ENCODE measurements around the gene TPBG.

DNA sequence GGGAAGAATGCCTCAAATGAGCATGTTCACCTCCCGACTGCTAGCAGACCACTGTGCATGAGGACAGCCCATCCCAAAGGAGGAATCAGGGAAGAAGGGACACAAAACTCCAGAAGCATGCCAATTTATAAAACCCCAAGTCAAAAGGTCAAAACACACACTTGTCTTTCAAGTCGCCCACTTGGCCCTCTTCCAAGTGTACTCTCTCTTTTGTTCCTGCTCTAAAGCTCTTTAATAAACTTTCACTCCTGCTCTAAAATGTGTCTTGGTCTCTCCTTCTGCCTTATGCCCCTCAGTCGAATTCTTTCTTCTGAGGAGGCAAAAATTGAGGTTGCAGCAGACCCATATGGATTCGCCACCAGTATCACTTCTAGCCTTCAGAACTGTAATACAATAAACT, 33.9 kb upstream of the TPBG start:
- TF ChIP-seq EZH2 (IDR thresholded peaks at IDR 0.05; ENCODE audit: insufficient read depth, poor library complexity, severe bottlenecking), result no peak
- TF ChIP-seq EZH2phosphoT487 (IDR thresholded peaks at IDR 0.05; ENCODE audit: insufficient read depth, low read depth), result no peak

Measured in GM23248 (cell line).